ENCODE measurements around the gene C21orf58. TPM values are rescaled to one million over a fixed set of nuclear protein-coding genes. Genes with fewer than 3 reads are reported as not detected.

C21orf58 gene
- polyA plus RNA-seq, 1 of the 3 experiments (the other 2 are of a cell fraction), result 9.7 TPM

GRCh38 chr21:46312949-46313348 lies 10.7 kb downstream of the C21orf58 start:
- no peak overlapping the region for H2AFZ ChIP-seq (ENCODE audit: low read depth)
- ChIA-PET CTCF (interaction anchor here (0.6 kb wide), 1 partner anchor 52 kb away, joined by 3 read pairs; no protein-coding TSS in a partner anchor), POLR2A (no interaction called here)
- H3F3A ChIP-seq (replicated peaks; ENCODE audit: insufficient read depth), result no peaks in the 10 kb centered on the region
- H3K4me3 ChIP-seq (ENCODE audit: low read depth in 2 of 2, low read length in 1 of 2), result no peak overlapping the region
- no peak for TF ChIP-seq SIN3A (IDR thresholded peaks at IDR 0.05; ENCODE audit: borderline replicate concordance, low read depth, low read length)
- no peak for TF ChIP-seq SMC3 (IDR thresholded peaks at IDR 0.05; ENCODE audit: low read depth, low read length)
- TF ChIP-seq GATA2 (CRISPR knock-in tag; IDR thresholded peaks at IDR 0.05), result no peak
- no peak for TF ChIP-seq MEF2A (IDR thresholded peaks at IDR 0.05; ENCODE audit: borderline replicate concordance, low read depth)
- TF ChIP-seq TEAD4 (IDR thresholded peaks at IDR 0.05; ENCODE audit: borderline replicate concordance, insufficient read depth), result no peak
- TF ChIP-seq RAD21 (IDR thresholded peaks at IDR 0.05; ENCODE audit: low read length), result no peak
- no peak for TF ChIP-seq ELF1 (IDR thresholded peaks at IDR 0.05)
- TF ChIP-seq, protein P1, sequence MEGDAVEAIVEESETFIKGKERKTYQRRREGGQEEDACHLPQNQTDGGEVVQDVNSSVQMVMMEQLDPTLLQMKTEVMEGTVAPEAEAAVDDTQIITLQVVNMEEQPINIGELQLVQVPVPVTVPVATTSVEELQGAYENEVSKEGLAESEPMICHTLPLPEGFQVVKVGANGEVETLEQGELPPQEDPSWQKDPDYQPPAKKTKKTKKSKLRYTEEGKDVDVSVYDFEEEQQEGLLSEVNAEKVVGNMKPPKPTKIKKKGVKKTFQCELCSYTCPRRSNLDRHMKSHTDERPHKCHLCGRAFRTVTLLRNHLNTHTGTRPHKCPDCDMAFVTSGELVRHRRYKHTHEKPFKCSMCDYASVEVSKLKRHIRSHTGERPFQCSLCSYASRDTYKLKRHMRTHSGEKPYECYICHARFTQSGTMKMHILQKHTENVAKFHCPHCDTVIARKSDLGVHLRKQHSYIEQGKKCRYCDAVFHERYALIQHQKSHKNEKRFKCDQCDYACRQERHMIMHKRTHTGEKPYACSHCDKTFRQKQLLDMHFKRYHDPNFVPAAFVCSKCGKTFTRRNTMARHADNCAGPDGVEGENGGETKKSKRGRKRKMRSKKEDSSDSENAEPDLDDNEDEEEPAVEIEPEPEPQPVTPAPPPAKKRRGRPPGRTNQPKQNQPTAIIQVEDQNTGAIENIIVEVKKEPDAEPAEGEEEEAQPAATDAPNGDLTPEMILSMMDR (IDR thresholded peaks at IDR 0.05), result no peak
- no peak for TF ChIP-seq YY1 (IDR thresholded peaks at IDR 0.05; ENCODE audit: low read depth)
- TF ChIP-seq RCOR1 (IDR thresholded peaks at IDR 0.05; ENCODE audit: low read length), result no peak
- no peak for TF ChIP-seq GABPA (IDR thresholded peaks at IDR 0.05; ENCODE audit: low read depth)
- TF ChIP-seq FOXM1 (IDR thresholded peaks at IDR 0.05; ENCODE audit: low read depth), result no peak
- no peak for TF ChIP-seq RXRA (IDR thresholded peaks at IDR 0.05; ENCODE audit: borderline replicate concordance, low read depth)
- TF ChIP-seq TAF1 (IDR thresholded peaks at IDR 0.05; ENCODE audit: borderline replicate concordance, low read depth, low read length), result no peak
- TF ChIP-seq MXI1 (IDR thresholded peaks at IDR 0.05; ENCODE audit: low read depth, low read length), result no peak
- TF ChIP-seq RFX5 (IDR thresholded peaks at IDR 0.05; ENCODE audit: low read length), result no peak
- H3K79me2 ChIP-seq (ENCODE audit: insufficient read depth), result no peaks in the 10 kb centered on the region
- DNase-seq, result no peak
- no peaks in the 10 kb centered on the region for H4K20me1 ChIP-seq (ENCODE audit: insufficient read depth)
- no peak overlapping the region for H3K9ac ChIP-seq
- 92% methylated on average over 5 of the region's 5 CpGs for WGBS (ENCODE audit: low lambda C conversion rate)
- no peaks in the 10 kb centered on the region for H3K9me3 ChIP-seq
- H3K9me2 ChIP-seq, result no peaks in the 10 kb centered on the region
- H3K36me3 ChIP-seq (replicated peaks in 1 of 2; ENCODE audit: control insufficient read depth in 1 of 2, insufficient read depth in 2 of 2, low read length in 1 of 2), result peaks cover 0 to 18% of the 10 kb centered on the region in 2 experiments
- H3K4me2 ChIP-seq, result no peak overlapping the region
- no peaks in the 10 kb centered on the region for H3K27me3 ChIP-seq (ENCODE audit: insufficient read depth)
- H3K4me1 ChIP-seq (ENCODE audit: control insufficient read depth in 1 of 2, insufficient read depth in 2 of 2, low read depth in 1 of 2, low read length in 1 of 2), result peaks cover 0 to 3% of the 10 kb centered on the region in 2 experiments; a peak in 1 of 4 replicates
- no peak overlapping the region for H3K27ac ChIP-seq (ENCODE audit: low read depth in 2 of 2, low read length in 1 of 2)

GRCh38 chr21:46311568-46311967 lies 12.1 kb downstream of the C21orf58 start:
- ChIA-PET POLR2A (no interaction called here), CTCF (no interaction called here)
- H3K36me3 ChIP-seq (replicated peaks in 1 of 2; ENCODE audit: control insufficient read depth in 1 of 2, insufficient read depth in 2 of 2, low read length in 1 of 2), result peaks cover 0 to 24% of the 10 kb centered on the region in 2 experiments
- H3K27ac ChIP-seq (ENCODE audit: low read depth in 2 of 2, low read length in 1 of 2), result no peak overlapping the region
- no peaks in the 10 kb centered on the region for H3K4me1 ChIP-seq (ENCODE audit: control insufficient read depth in 1 of 2, insufficient read depth in 2 of 2, low read depth in 1 of 2, low read length in 1 of 2)
- H3K27me3 ChIP-seq (ENCODE audit: insufficient read depth), result no peaks in the 10 kb centered on the region
- no peak for DNase-seq
- no peak overlapping the region for H3K4me3 ChIP-seq (ENCODE audit: low read depth in 2 of 2, low read length in 1 of 2)
- H3K9me2 ChIP-seq, result no peaks in the 10 kb centered on the region
- H2AFZ ChIP-seq (ENCODE audit: low read depth), result no peak overlapping the region
- no peaks in the 10 kb centered on the region for H3F3A ChIP-seq (replicated peaks; ENCODE audit: insufficient read depth)
- no peak overlapping the region for H3K4me2 ChIP-seq
- H3K9me3 ChIP-seq, result no peaks in the 10 kb centered on the region
- no peak overlapping the region for H3K9ac ChIP-seq
- H3K79me2 ChIP-seq (ENCODE audit: insufficient read depth), result no peaks in the 10 kb centered on the region
- H4K20me1 ChIP-seq (ENCODE audit: insufficient read depth), result no peaks in the 10 kb centered on the region
- TF ChIP-seq USF1 (IDR thresholded peaks at IDR 0.05; ENCODE audit: borderline replicate concordance, low read depth) (no peak), PBX3 (IDR thresholded peaks at IDR 0.05) (no peak), SMC3 (IDR thresholded peaks at IDR 0.05; ENCODE audit: low read depth, low read length) (no peak), IRF3 (IDR thresholded peaks at IDR 0.05; ENCODE audit: low read depth, low read length) (no peak), TAF1 (IDR thresholded peaks at IDR 0.05; ENCODE audit: borderline replicate concordance, low read depth, low read length) (no peak), GABPA (IDR thresholded peaks at IDR 0.05; ENCODE audit: low read depth) (no peak), NRF1 (IDR thresholded peaks at IDR 0.05; ENCODE audit: low read depth, low read length) (no peak), TCF12 (IDR thresholded peaks at IDR 0.05) (no peak), FOXJ3 (CRISPR knock-in tag; IDR thresholded peaks at IDR 0.05) (no peak), JUND (IDR thresholded peaks at IDR 0.05) (no peak), EP300 (IDR thresholded peaks at IDR 0.05; ENCODE audit: borderline replicate concordance in 1 of 2, low read depth in 1 of 2, low read length in 1 of 2) (no peak), GATA2 (CRISPR knock-in tag; IDR thresholded peaks at IDR 0.05) (no peak)
- TF ChIP-seq, protein P1 (IDR thresholded peaks at IDR 0.05), result no peak
